Measurements from ENCODE around the gene ZCCHC7. TPM values are rescaled to one million over a fixed set of nuclear protein-coding genes. Genes with fewer than 3 reads are reported as not detected.

ZCCHC7 gene
- total and polyA plus RNA-seq, 7 experiments from 2014 or later = 26.1 to 47.1 (median 40.3) TPM

DNA sequence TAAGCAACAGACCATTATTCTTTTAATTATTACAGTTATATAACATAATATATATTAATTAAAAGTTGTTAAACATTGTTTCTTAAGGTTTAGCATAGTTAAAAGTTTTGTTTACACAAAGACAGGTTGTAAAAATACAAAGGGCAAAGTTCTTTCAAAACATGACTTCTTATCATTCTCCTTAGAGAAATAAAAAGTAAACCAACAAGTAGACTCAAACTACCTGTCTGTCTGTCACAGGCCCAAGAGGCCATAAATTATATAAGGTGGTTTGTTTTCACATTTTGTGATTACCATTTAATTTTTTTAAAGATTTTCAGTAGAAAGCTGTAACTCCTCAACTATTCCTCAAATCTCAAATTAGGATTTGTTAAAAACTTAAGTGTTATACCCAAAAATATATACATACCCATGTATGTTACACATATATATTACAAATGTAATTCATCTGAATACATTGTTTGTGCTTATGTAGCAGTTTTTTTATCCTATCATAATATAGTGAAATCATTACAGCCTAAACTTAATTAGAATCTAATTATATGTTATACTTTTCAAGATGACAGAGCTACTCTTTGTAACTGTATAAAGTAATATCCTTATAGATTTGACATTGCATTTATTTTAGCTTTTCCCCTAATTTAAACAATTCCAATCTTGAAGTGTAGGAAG, 208.3 kb downstream of the ZCCHC7 start:
- ChIA-PET POLR2A (no interaction called here), CTCF (interaction anchor here (1.0 to 1.6 kb wide), 2 partner anchors 330 to 455 kb away, joined by 3 to 5 read pairs; no protein-coding TSS in a partner anchor)
- Mint-ChIP-seq H3K4me3 (no peak overlapping the region), H3K27me3 (no peaks in the 10 kb centered on the region), H3K4me1 (peaks cover 0 to 8% (median 0%) of the 10 kb centered on the region in 7 donors), H3K9me3 (no peaks in the 10 kb centered on the region), H3K36me3 (peaks cover 0 to 7% (median 4%) of the 10 kb centered on the region in 5 donors), H3K27ac (no peak overlapping the region)
- no peaks in the 10 kb centered on the region for H3K9me3 ChIP-seq (ENCODE audit: control insufficient read depth in 2 of 3, low read length in 3 of 3)
- no peaks in the 10 kb centered on the region for H3K4me1 ChIP-seq (ENCODE audit: control insufficient read depth in 2 of 2, insufficient read depth in 2 of 2, low read length in 2 of 2)
- H3K4me3 ChIP-seq (ENCODE audit: low read length) = no peak overlapping the region
- intact Hi-C loops (cut with micrococcal nuclease) = loop anchor here (1.0 kb wide), 2 partner anchors 332 to 455 kb away; no protein-coding TSS in a partner anchor
- H3K27ac ChIP-seq (ENCODE audit: low read depth, low read length) = no peak overlapping the region
- DNase-seq = no peak
- H3K27me3 ChIP-seq (ENCODE audit: control insufficient read depth in 2 of 2, insufficient read depth in 2 of 2, low read length in 2 of 2) = no peaks in the 10 kb centered on the region
- no peaks in the 10 kb centered on the region for H3K36me3 ChIP-seq (ENCODE audit: control insufficient read depth in 2 of 3, insufficient read depth in 3 of 3, low read length in 3 of 3)
- no peak for ATAC-seq

DNA sequence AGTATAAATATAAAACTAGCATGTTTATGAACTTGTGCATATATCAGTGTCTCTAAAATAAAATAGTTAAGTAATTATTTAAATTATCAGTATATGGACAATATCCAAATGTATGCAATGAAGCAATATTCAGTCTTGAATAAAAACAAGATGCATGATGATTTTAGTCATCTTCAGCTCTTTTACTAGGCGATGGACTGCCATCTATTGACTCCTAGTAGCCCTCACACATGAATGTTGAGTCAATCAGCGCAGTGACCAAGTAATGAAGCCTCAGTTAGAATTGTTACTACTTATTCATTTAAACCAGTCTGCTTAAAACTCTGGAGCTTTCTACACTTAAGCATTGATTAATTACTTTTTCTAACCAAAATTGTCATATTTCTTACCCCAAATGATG, 209.2 kb downstream of the ZCCHC7 start:
- peak in 4 of 9 donors; percentile 3 to 16 (median 10) for DNase-seq
- POLR2A ChIA-PET = no interaction called here

DNA sequence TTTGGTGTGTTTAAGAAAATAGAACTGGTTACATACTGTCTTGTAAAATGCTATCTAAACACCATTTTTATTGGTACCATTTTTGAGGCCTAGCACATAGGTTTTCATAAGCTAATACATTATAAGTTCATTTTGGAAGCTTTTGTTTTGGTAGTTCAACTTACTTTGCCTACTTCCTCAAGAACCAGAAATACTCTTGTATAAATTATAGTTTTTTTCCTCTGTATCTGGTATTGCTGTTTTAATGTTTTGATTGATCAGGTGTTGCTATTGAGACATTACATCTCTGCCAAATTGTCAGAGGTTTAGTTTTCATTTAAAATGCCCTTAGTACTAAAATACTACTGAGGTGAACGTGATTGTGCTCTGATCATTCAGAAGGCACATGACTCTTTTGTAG, 211.5 kb downstream of the ZCCHC7 start:
- H3K27ac Mint-ChIP-seq = no peak overlapping the region
- Histone ChIP-seq H3K4me1 (ENCODE audit: control insufficient read depth in 2 of 2, insufficient read depth in 2 of 2, low read length in 2 of 2) (no peaks in the 10 kb centered on the region), H3K36me3 (ENCODE audit: control insufficient read depth in 2 of 3, insufficient read depth in 3 of 3, low read length in 3 of 3) (no peaks in the 10 kb centered on the region), H3K4me3 (ENCODE audit: low read length) (no peak overlapping the region), H3K27ac (ENCODE audit: low read depth, low read length) (no peak overlapping the region), H3K27me3 (ENCODE audit: control insufficient read depth in 2 of 2, insufficient read depth in 2 of 2, low read length in 2 of 2) (no peaks in the 10 kb centered on the region), H3K9me3 (ENCODE audit: control insufficient read depth in 2 of 3, low read length in 3 of 3) (no peaks in the 10 kb centered on the region)
- no peak overlapping the region for H3K4me3 Mint-ChIP-seq
- H3K9me3 Mint-ChIP-seq = no peaks in the 10 kb centered on the region
- ChIA-PET CTCF (no interaction called here), POLR2A (interaction anchor here (1.0 kb wide), 1 partner anchor 15 kb away, joined by 3 read pairs; no protein-coding TSS in a partner anchor)
- no peaks in the 10 kb centered on the region for H3K27me3 Mint-ChIP-seq
- no peak for DNase-seq
- intact Hi-C loops (cut with micrococcal nuclease) = no loop called here
- peaks cover 0 to 2% (median 0%) of the 10 kb centered on the region in 7 donors for H3K4me1 Mint-ChIP-seq
- ATAC-seq = no peak
- no peaks in the 10 kb centered on the region for H3K36me3 Mint-ChIP-seq

More for the DNA sequence above, 209.2 kb downstream of the ZCCHC7 start:
- CTCF ChIA-PET = interaction anchor here (0.6 to 1.6 kb wide), 6 partner anchors 32 to 457 kb away, joined by 3 to 5 read pairs (median 3); no protein-coding TSS in a partner anchor
- intact Hi-C loops (cut with micrococcal nuclease) = loop anchor here (1.0 kb wide), 2 partner anchors 333 to 456 kb away; no protein-coding TSS in a partner anchor
- Mint-ChIP-seq H3K27ac (no peak overlapping the region), H3K27me3 (no peaks in the 10 kb centered on the region), H3K4me1 (peaks cover 0 to 4% (median 0%) of the 10 kb centered on the region in 7 donors), H3K4me3 (no peak overlapping the region), H3K36me3 (peaks cover 0 to 4% (median 0%) of the 10 kb centered on the region in 5 donors), H3K9me3 (no peaks in the 10 kb centered on the region)
- Histone ChIP-seq H3K27me3 (ENCODE audit: control insufficient read depth in 2 of 2, insufficient read depth in 2 of 2, low read length in 2 of 2) (no peaks in the 10 kb centered on the region), H3K27ac (ENCODE audit: low read depth, low read length) (no peak overlapping the region), H3K4me3 (ENCODE audit: low read length) (no peak overlapping the region), H3K36me3 (ENCODE audit: control insufficient read depth in 2 of 3, insufficient read depth in 3 of 3, low read length in 3 of 3) (no peaks in the 10 kb centered on the region), H3K4me1 (ENCODE audit: control insufficient read depth in 2 of 2, insufficient read depth in 2 of 2, low read length in 2 of 2) (no peaks in the 10 kb centered on the region), H3K9me3 (ENCODE audit: control insufficient read depth in 2 of 3, low read length in 3 of 3) (no peaks in the 10 kb centered on the region)
- ATAC-seq = peak; percentile 27

DNA sequence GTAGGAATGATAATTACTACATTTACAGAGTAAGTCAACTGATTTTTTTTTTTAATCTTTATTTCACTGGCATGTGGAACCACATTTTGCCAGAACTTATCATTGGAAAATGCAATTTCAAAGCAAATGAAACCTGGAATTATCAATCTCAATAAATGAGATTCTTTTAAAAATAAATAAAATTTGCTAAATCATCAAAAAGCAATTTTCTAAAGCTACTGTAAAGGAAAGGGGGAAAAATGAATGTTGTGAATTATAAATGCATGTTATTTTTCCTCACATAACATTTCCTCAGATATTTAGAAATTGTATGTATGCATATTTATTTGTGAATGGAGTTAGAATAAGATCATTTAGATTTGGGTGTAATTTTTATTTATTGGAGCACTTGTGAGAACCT, 212.2 kb downstream of the ZCCHC7 start:
- DNase-seq = no peak
- H3K9me3 Mint-ChIP-seq = no peaks in the 10 kb centered on the region
- H3K36me3 Mint-ChIP-seq = peaks cover 0 to under 1% (median 0%) of the 10 kb centered on the region in 5 donors
- H3K4me1 Mint-ChIP-seq = peaks cover 0 to 2% (median 0%) of the 10 kb centered on the region in 7 donors
- POLR2A ChIA-PET = no interaction called here
- no peak overlapping the region for H3K27ac ChIP-seq (ENCODE audit: low read depth, low read length)
- intact Hi-C loops (cut with micrococcal nuclease) = no loop called here
- CTCF ChIA-PET = no interaction called here
- H3K27ac Mint-ChIP-seq = no peak overlapping the region
- no peak for ATAC-seq
- H3K4me3 ChIP-seq (ENCODE audit: low read length) = no peak overlapping the region
- H3K4me1 ChIP-seq (ENCODE audit: control insufficient read depth in 2 of 2, insufficient read depth in 2 of 2, low read length in 2 of 2) = no peaks in the 10 kb centered on the region
- no peaks in the 10 kb centered on the region for H3K27me3 Mint-ChIP-seq
- no peaks in the 10 kb centered on the region for H3K36me3 ChIP-seq (ENCODE audit: control insufficient read depth in 2 of 3, insufficient read depth in 3 of 3, low read length in 3 of 3)
- H3K27me3 ChIP-seq (ENCODE audit: control insufficient read depth in 2 of 2, insufficient read depth in 2 of 2, low read length in 2 of 2) = no peaks in the 10 kb centered on the region
- no peaks in the 10 kb centered on the region for H3K9me3 ChIP-seq (ENCODE audit: control insufficient read depth in 2 of 3, low read length in 3 of 3)
- no peak overlapping the region for H3K4me3 Mint-ChIP-seq

DNA sequence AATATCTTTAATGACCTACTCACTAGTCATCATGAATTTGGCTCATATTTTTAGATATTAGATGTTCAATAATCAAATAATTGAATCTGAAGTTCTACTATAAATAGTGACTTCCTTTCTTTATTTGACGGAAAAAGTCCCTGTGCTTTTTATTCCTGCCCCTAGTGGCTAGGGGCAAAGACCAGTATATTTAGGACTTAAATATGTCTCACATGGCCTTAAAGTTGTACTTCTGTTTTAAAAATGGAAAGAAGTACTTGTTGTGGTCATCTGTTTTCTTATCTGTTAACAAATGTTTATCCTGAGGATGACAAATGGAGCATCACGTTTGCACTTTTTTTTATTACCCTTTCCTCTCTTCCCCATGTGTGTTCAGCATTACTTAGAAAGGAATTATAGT, 212.9 kb downstream of the ZCCHC7 start:
- no peaks in the 10 kb centered on the region for H3K27me3 Mint-ChIP-seq
- intact Hi-C loops (cut with micrococcal nuclease) = no loop called here
- no peaks in the 10 kb centered on the region for H3K9me3 Mint-ChIP-seq
- no peak overlapping the region for H3K27ac Mint-ChIP-seq
- POLR2A ChIA-PET = no interaction called here
- H3K4me3 Mint-ChIP-seq = no peak overlapping the region
- CTCF ChIA-PET = no interaction called here
- H3K27me3 ChIP-seq (ENCODE audit: control insufficient read depth in 2 of 2, insufficient read depth in 2 of 2, low read length in 2 of 2) = no peaks in the 10 kb centered on the region
- no peaks in the 10 kb centered on the region for H3K4me1 ChIP-seq (ENCODE audit: control insufficient read depth in 2 of 2, insufficient read depth in 2 of 2, low read length in 2 of 2)
- DNase-seq = no peak
- H3K4me3 ChIP-seq (ENCODE audit: low read length) = no peak overlapping the region
- no peaks in the 10 kb centered on the region for H3K36me3 ChIP-seq (ENCODE audit: control insufficient read depth in 2 of 3, insufficient read depth in 3 of 3, low read length in 3 of 3)
- H3K36me3 Mint-ChIP-seq = peaks cover 0 to 6% (median 0%) of the 10 kb centered on the region in 5 donors
- no peaks in the 10 kb centered on the region for H3K9me3 ChIP-seq (ENCODE audit: control insufficient read depth in 2 of 3, low read length in 3 of 3)
- H3K27ac ChIP-seq (ENCODE audit: low read depth, low read length) = no peak overlapping the region
- peaks cover 0 to 7% (median 0%) of the 10 kb centered on the region in 7 donors for H3K4me1 Mint-ChIP-seq
- no peak for ATAC-seq

DNA sequence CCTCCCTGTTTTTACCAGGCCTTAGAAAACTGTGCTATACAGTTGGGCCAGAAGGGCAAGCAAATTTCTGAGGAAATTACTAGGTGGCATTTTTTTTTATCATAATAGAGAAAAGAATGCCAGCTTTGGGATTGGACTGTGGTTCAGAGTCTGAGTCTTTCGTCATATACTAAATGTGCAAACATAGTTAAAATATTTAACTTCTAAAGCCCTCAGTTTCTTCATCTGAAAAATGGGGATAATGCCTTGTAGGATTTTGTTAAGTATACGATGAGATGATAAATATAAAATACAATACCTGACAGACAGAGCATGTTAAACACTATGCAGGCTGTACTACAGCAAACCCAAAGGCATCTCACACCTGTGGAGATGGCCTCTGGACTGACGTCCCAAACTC, 214.9 kb downstream of the ZCCHC7 start:
- peaks cover 0 to 8% (median 0%) of the 10 kb centered on the region in 5 donors for H3K36me3 Mint-ChIP-seq
- peaks cover 0 to 12% (median 0%) of the 10 kb centered on the region in 7 donors for H3K4me1 Mint-ChIP-seq
- no peaks in the 10 kb centered on the region for H3K9me3 Mint-ChIP-seq
- H3K27me3 Mint-ChIP-seq = no peaks in the 10 kb centered on the region
- H3K4me1 ChIP-seq (ENCODE audit: control insufficient read depth in 2 of 2, insufficient read depth in 2 of 2, low read length in 2 of 2) = no peaks in the 10 kb centered on the region
- H3K27ac Mint-ChIP-seq = no peak overlapping the region
- intact Hi-C loops (cut with micrococcal nuclease) = no loop called here
- DNase-seq (no peak), ATAC-seq (no peak)
- ChIA-PET CTCF (no interaction called here), POLR2A (no interaction called here)
- H3K27ac ChIP-seq (ENCODE audit: low read depth, low read length) = no peak overlapping the region
- H3K27me3 ChIP-seq (ENCODE audit: control insufficient read depth in 2 of 2, insufficient read depth in 2 of 2, low read length in 2 of 2) = no peaks in the 10 kb centered on the region
- no peak overlapping the region for H3K4me3 ChIP-seq (ENCODE audit: low read length)
- no peaks in the 10 kb centered on the region for H3K36me3 ChIP-seq (ENCODE audit: control insufficient read depth in 2 of 3, insufficient read depth in 3 of 3, low read length in 3 of 3)
- no peaks in the 10 kb centered on the region for H3K9me3 ChIP-seq (ENCODE audit: control insufficient read depth in 2 of 3, low read length in 3 of 3)
- no peak overlapping the region for H3K4me3 Mint-ChIP-seq

DNA sequence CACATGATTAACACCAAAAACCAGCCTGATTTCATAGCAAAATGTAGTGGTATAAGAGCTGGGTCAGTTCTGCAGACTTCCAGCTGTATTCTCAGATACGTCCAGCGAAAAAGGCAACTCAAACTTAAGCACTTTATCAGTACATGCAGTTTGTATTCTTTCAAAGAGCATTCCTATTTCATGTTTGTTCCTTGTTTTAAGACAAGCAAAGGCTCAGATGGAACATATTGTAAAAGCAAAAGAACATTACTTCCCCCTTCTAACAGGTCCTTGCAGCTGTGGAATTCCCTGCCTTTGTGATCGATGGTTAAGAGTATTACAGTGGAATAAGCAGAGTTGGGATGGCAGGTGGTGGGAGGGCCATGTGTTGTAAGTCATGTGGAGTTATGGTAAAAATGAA, 215.8 kb downstream of the ZCCHC7 start:
- intact Hi-C loops (cut with micrococcal nuclease) = no loop called here
- H3K36me3 Mint-ChIP-seq = peaks cover 0 to 8% (median 0%) of the 10 kb centered on the region in 5 donors
- CTCF ChIA-PET = no interaction called here

More for the DNA sequence above, 215.8 kb downstream of the ZCCHC7 start:
- no peaks in the 10 kb centered on the region for H3K9me3 ChIP-seq (ENCODE audit: control insufficient read depth in 2 of 3, low read length in 3 of 3)
- no peak overlapping the region for H3K4me3 ChIP-seq (ENCODE audit: low read length)
- no peak for ATAC-seq
- H3K27ac ChIP-seq (ENCODE audit: low read depth, low read length) = no peak overlapping the region
- Mint-ChIP-seq H3K4me3 (no peak overlapping the region), H3K27ac (no peak overlapping the region), H3K4me1 (peaks cover 0 to 12% (median 0%) of the 10 kb centered on the region in 7 donors), H3K9me3 (no peaks in the 10 kb centered on the region), H3K27me3 (no peaks in the 10 kb centered on the region)
- POLR2A ChIA-PET = interaction anchor here (0.6 kb wide), 1 partner anchor 470 kb away, joined by 3 read pairs; no protein-coding TSS in a partner anchor
- DNase-seq = no peak
- H3K27me3 ChIP-seq (ENCODE audit: control insufficient read depth in 2 of 2, insufficient read depth in 2 of 2, low read length in 2 of 2) = no peaks in the 10 kb centered on the region
- no peaks in the 10 kb centered on the region for H3K36me3 ChIP-seq (ENCODE audit: control insufficient read depth in 2 of 3, insufficient read depth in 3 of 3, low read length in 3 of 3)
- no peaks in the 10 kb centered on the region for H3K4me1 ChIP-seq (ENCODE audit: control insufficient read depth in 2 of 2, insufficient read depth in 2 of 2, low read length in 2 of 2)
